DOHH2 (cell line): Measurements from ENCODE around the gene CNOT4.

ENCODE experiments used
- CTCF ChIP-seq: fragments of 200-600 bp; sonication (generic); IDR thresholded peaks from one replicate; pipeline ENCODE4 v1.5.1; 2014; ENCODE audit warnings: antibody characterized with exemption, mild to moderate bottlenecking, low read depth, low read length; ENCODE audit not compliant: poor library complexity, severe bottlenecking
- EZH2phosphoT487 ChIP-seq: fragments of 200-600 bp; sonication (generic); IDR thresholded peaks from 2 replicates; pipeline ENCODE4 v1.6.1; 2017; ENCODE audit warnings: borderline replicate concordance, mild to moderate bottlenecking, antibody characterized with exemption, low read length, moderate library complexity, mixed read lengths

DNA sequence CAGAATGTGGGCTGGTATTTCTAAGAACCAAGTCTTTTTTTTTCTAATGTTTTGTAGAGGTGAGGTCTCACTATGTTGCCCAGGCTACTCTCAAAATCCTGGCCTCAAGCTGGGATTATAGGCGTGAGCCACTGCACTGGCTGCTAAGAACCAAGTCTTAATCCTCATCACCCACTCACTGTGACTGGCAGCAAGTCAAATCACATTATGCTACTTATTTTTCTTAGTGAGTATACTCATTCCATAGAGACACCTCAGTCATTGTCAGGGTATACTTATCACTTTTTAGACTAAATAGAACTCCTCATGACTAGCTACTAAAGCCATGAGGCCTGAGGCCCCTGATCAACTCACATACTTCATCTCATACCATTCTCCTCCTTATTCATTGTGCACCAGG lies 160.2 kb downstream of the CNOT4 start:
- no peak for TF ChIP-seq CTCF
- no peak for TF ChIP-seq EZH2phosphoT487
